ENCODE results near the gene ZNG1A.
"Not testable (repeated sequence)": the region's sequence is repeated elsewhere in the genome, so short reads cannot be mapped to it uniquely, and the experiment has no call there.

GRCh38 chr9:169757-170156 is 9.1 kb downstream of the ZNG1A start:
- TF ChIP-seq CTCF (IDR thresholded peaks at IDR 0.05; ENCODE audit: insufficient read depth, low read length, poor library complexity, severe bottlenecking); EZH2phosphoT487 (conservative IDR thresholded peaks at IDR 0.05; ENCODE audit: low read length): not testable (repeated sequence)

Measured in SU-DHL-6 (cell line).